H1 (cell line): ENCODE results near the gene UNC79. TPM values are rescaled to one million over a fixed set of nuclear protein-coding genes. Genes with fewer than 3 reads are reported as not detected.

Source experiments
- ASH2L ChIP-seq: fragments of 200-600, 300-600 bp; sonication (generic); IDR thresholded peaks from one replicate; pipeline ENCODE4 v1.7.1; 2017; ENCODE audit warnings: low read length
- BCL11A ChIP-seq, 2 experiments: IDR thresholded peaks; one replicate each; pipeline ENCODE4 v1.6.1; 2011; ENCODE audit warnings: low read depth in 2 of 2, low read length in 2 of 2, mild to moderate bottlenecking in 2 of 2
- CBX8 ChIP-seq: fragments of 300-800, 300-1000 bp; sonication (generic); IDR thresholded peaks from 2 replicates; pipeline ENCODE4 v1.7.1; 2016; ENCODE audit warnings: low read depth, low read length, borderline replicate concordance
- CHD2 ChIP-seq: IDR thresholded peaks from 2 replicates; pipeline ENCODE4 v1.6.1; 2012; ENCODE audit warnings: low read length, improper control_type of control experiment
- PHF8 ChIP-seq: fragments of 200-600 bp; sonication (generic); conservative IDR thresholded peaks from 2 replicates; pipeline ENCODE4 v1.7.1; 2012; ENCODE audit warnings: low read depth, mild to moderate bottlenecking, inconsistent platforms, low read length, moderate library complexity
- RNF2 ChIP-seq: fragments of 200-900, 300-1000 bp; sonication (generic); IDR thresholded peaks from 2 replicates; pipeline ENCODE4 v1.7.1; 2016; ENCODE audit warnings: borderline replicate concordance, low read depth, mild to moderate bottlenecking, antibody characterized with exemption, low read length; ENCODE audit not compliant: poor library complexity, severe bottlenecking; ENCODE audit errors: missing control alignments
- SIN3A ChIP-seq, 2 experiments: IDR thresholded peaks in 1 of 2; conservative IDR thresholded peaks in 1 of 2; 2 replicates each; pipeline ENCODE4 v1.6.1; 2011 to 2012; ENCODE audit warnings: low read length in 2 of 2, improper control_type of control experiment in 1 of 2, low read depth in 1 of 2, mild to moderate bottlenecking in 1 of 2
- SIRT6 ChIP-seq: IDR thresholded peaks from one replicate; pipeline ENCODE4 v1.7.1; 2012; ENCODE audit warnings: low read length, inconsistent platforms
- SRF ChIP-seq: IDR thresholded peaks from 2 replicates; pipeline ENCODE4 v1.6.1; 2011; ENCODE audit warnings: mild to moderate bottlenecking, low read depth, low read length, moderate library complexity
- polyA plus RNA-seq, 7 experiments: library from polyadenylated mRNA; depleted of rRNA in 3 of 7; stranded (reverse) in 5 of 7; unstranded in 2 of 7; fragments of >200 nt in 5 of 7; fragments of 200-250 nt in 2 of 7; gene quantifications; 1 replicate in 5 of 7; 2 replicates in 1 of 7; 4 replicates in 1 of 7; pipeline versions ENCODE4 v1.2.1 to v1.2.3, GENCODE V29; 2011 to 2013; ENCODE audit warnings: missing spikeins in 2 of 7, mixed read lengths in 2 of 7
- total RNA-seq: library from RNA; stranded (reverse); fragmentation: NEBNext Ultra II Directional; extraction: Animal tissue kit (Norgen Biotek cat#: 25700); gene quantifications from 2 replicates; pipeline ENCODE4 v1.2.1, GENCODE V29; 2021
- TF ChIP-seq, protein P1 (sequence below): fragments of 300-600 bp; sonication (generic); IDR thresholded peaks from 2 replicates; pipeline ENCODE4 v1.7.1; 2012; ENCODE audit warnings: low read length, moderate library complexity, mild to moderate bottlenecking, inconsistent platforms; ENCODE audit not compliant: insufficient replicate concordance
- TF ChIP-seq, protein P2 (sequence below): IDR thresholded peaks from 2 replicates; pipeline ENCODE4 v1.6.1; 2012; ENCODE audit warnings: inconsistent platforms

Gene UNC79
- total and polyA plus RNA-seq, 2 of the 8 experiments (the other 6 are each of a cell fraction or from before 2014, with no cell fraction given): 1.8 to 2.3 TPM

DNA sequence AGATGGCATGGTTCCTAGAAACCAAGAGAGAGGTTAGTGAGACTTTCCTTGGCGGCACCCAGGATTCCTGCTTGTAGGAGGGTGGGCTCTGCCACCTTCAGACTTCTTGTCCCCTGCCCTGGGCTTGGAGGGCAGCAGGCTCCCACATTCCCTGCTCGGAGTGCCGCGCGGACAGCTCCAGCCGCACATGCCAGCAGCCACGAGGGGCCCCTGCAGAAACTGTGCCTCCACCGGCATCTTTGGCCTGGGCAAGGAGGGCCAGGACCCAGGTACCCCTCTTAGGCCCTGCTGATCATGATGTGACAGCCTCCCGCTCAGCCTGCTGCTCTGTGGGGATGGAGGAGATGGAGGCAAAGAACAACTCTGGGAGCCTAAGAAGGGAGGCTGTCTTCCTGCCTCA lies 295.3 kb downstream of the UNC79 start (continued):
- TF ChIP-seq, protein P1, sequence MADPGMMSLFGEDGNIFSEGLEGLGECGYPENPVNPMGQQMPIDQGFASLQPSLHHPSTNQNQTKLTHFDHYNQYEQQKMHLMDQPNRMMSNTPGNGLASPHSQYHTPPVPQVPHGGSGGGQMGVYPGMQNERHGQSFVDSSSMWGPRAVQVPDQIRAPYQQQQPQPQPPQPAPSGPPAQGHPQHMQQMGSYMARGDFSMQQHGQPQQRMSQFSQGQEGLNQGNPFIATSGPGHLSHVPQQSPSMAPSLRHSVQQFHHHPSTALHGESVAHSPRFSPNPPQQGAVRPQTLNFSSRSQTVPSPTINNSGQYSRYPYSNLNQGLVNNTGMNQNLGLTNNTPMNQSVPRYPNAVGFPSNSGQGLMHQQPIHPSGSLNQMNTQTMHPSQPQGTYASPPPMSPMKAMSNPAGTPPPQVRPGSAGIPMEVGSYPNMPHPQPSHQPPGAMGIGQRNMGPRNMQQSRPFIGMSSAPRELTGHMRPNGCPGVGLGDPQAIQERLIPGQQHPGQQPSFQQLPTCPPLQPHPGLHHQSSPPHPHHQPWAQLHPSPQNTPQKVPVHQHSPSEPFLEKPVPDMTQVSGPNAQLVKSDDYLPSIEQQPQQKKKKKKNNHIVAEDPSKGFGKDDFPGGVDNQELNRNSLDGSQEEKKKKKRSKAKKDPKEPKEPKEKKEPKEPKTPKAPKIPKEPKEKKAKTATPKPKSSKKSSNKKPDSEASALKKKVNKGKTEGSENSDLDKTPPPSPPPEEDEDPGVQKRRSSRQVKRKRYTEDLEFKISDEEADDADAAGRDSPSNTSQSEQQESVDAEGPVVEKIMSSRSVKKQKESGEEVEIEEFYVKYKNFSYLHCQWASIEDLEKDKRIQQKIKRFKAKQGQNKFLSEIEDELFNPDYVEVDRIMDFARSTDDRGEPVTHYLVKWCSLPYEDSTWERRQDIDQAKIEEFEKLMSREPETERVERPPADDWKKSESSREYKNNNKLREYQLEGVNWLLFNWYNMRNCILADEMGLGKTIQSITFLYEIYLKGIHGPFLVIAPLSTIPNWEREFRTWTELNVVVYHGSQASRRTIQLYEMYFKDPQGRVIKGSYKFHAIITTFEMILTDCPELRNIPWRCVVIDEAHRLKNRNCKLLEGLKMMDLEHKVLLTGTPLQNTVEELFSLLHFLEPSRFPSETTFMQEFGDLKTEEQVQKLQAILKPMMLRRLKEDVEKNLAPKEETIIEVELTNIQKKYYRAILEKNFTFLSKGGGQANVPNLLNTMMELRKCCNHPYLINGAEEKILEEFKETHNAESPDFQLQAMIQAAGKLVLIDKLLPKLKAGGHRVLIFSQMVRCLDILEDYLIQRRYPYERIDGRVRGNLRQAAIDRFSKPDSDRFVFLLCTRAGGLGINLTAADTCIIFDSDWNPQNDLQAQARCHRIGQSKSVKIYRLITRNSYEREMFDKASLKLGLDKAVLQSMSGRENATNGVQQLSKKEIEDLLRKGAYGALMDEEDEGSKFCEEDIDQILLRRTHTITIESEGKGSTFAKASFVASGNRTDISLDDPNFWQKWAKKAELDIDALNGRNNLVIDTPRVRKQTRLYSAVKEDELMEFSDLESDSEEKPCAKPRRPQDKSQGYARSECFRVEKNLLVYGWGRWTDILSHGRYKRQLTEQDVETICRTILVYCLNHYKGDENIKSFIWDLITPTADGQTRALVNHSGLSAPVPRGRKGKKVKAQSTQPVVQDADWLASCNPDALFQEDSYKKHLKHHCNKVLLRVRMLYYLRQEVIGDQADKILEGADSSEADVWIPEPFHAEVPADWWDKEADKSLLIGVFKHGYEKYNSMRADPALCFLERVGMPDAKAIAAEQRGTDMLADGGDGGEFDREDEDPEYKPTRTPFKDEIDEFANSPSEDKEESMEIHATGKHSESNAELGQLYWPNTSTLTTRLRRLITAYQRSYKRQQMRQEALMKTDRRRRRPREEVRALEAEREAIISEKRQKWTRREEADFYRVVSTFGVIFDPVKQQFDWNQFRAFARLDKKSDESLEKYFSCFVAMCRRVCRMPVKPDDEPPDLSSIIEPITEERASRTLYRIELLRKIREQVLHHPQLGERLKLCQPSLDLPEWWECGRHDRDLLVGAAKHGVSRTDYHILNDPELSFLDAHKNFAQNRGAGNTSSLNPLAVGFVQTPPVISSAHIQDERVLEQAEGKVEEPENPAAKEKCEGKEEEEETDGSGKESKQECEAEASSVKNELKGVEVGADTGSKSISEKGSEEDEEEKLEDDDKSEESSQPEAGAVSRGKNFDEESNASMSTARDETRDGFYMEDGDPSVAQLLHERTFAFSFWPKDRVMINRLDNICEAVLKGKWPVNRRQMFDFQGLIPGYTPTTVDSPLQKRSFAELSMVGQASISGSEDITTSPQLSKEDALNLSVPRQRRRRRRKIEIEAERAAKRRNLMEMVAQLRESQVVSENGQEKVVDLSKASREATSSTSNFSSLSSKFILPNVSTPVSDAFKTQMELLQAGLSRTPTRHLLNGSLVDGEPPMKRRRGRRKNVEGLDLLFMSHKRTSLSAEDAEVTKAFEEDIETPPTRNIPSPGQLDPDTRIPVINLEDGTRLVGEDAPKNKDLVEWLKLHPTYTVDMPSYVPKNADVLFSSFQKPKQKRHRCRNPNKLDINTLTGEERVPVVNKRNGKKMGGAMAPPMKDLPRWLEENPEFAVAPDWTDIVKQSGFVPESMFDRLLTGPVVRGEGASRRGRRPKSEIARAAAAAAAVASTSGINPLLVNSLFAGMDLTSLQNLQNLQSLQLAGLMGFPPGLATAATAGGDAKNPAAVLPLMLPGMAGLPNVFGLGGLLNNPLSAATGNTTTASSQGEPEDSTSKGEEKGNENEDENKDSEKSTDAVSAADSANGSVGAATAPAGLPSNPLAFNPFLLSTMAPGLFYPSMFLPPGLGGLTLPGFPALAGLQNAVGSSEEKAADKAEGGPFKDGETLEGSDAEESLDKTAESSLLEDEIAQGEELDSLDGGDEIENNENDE: no peak
- TF ChIP-seq PHF8 (no peak), SIN3A (conservative IDR thresholded peaks at IDR 0.05 in 1 of 2, IDR thresholded peaks at IDR 0.05 in 1 of 2; ENCODE audit: low read depth in 1 of 2, low read length in 2 of 2) (no peak), RNF2 (no peak), ASH2L (no peak), SRF (no peak), BCL11A (IDR thresholded peaks at IDR 0.05; ENCODE audit: low read depth in 2 of 2, low read length in 2 of 2) (no peak), CHD2 (no peak), SIRT6 (no peak), CBX8 (no peak)
- TF ChIP-seq, protein P2, sequence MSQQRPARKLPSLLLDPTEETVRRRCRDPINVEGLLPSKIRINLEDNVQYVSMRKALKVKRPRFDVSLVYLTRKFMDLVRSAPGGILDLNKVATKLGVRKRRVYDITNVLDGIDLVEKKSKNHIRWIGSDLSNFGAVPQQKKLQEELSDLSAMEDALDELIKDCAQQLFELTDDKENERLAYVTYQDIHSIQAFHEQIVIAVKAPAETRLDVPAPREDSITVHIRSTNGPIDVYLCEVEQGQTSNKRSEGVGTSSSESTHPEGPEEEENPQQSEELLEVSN: no peak
